Fibroblast of skin of back (primary cell): ENCODE measurements around the gene RICTOR.
"Not testable (repeated sequence)": the region's sequence is repeated elsewhere in the genome, so short reads cannot be mapped to it uniquely, and the experiment has no call there.

Experiments
- DNase-seq: peaks from one replicate; pipeline ENCODE4 v3.0.0-alpha.2; 2013

Gene RICTOR

GRCh38 chr5:39058178-39058921 lies 15.8 kb downstream of the RICTOR start:
- no peak for DNase-seq

GRCh38 chr5:39057734-39058133 lies 16.5 kb downstream of the RICTOR start:
- no peak for DNase-seq

- no peak for DNase-seq
These were observed 18.3 kb downstream of the RICTOR start for GRCh38 chr5:39055768-39056398.

GRCh38 chr5:39055027-39055767 lies 19.0 kb downstream of the RICTOR start:
- DNase-seq, result no peak

- DNase-seq, result no peak
These were observed 21.0 kb downstream of the RICTOR start for GRCh38 chr5:39053189-39053588.

- DNase-seq, result no peak
These were observed 22.1 kb downstream of the RICTOR start for GRCh38 chr5:39052141-39052540.

GRCh38 chr5:39049315-39049714 lies 24.9 kb downstream of the RICTOR start:
- DNase-seq, result no peak

GRCh38 chr5:39040875-39041274 lies 33.3 kb downstream of the RICTOR start:
- no peak for DNase-seq

- not testable (repeated sequence) for DNase-seq
These were observed 39.7 kb downstream of the RICTOR start for GRCh38 chr5:39034493-39034892.

- no peak for DNase-seq
These were observed 43.2 kb downstream of the RICTOR start for GRCh38 chr5:39031041-39031440.

- no peak for DNase-seq
These were observed 48.7 kb downstream of the RICTOR start for GRCh38 chr5:39025456-39025855.

- DNase-seq, result no peak
These were observed 49.3 kb downstream of the RICTOR start for GRCh38 chr5:39024884-39025283.

GRCh38 chr5:39024005-39024404 lies 50.2 kb downstream of the RICTOR start:
- DNase-seq, result peak; percentile 39

- DNase-seq, result no peak
These were observed 51.1 kb downstream of the RICTOR start for GRCh38 chr5:39023121-39023520.

GRCh38 chr5:39022151-39022550 lies 52.0 kb downstream of the RICTOR start:
- no peak for DNase-seq

- no peak for DNase-seq
These were observed 52.8 kb downstream of the RICTOR start for GRCh38 chr5:39021413-39021812.

- DNase-seq, result no peak
These were observed 53.7 kb downstream of the RICTOR start for GRCh38 chr5:39020458-39020857.

- DNase-seq, result no peak
These were observed 54.9 kb downstream of the RICTOR start for GRCh38 chr5:39019254-39019653.

GRCh38 chr5:39017504-39017903 lies 56.7 kb downstream of the RICTOR start:
- no peak for DNase-seq

GRCh38 chr5:39016587-39017275 lies 57.5 kb downstream of the RICTOR start:
- DNase-seq, result no peak

GRCh38 chr5:39015743-39016586 lies 58.2 kb downstream of the RICTOR start:
- peak; percentile 90 for DNase-seq

- peak; percentile 98 for DNase-seq
These were observed 59.6 kb downstream of the RICTOR start for GRCh38 chr5:39014561-39014960.
